Activated gamma-delta T cell treated with Interleukin-2 at 50 U/mL for 16 hours (primary cell): ENCODE data around the gene ADAMTS1.

Experiments
- DNase-seq: peaks from one replicate; pipeline ENCODE4 v3.0.0-alpha.2; 2020

ADAMTS1 gene

GRCh38 chr21:26844258-26845065 is 747 bp downstream of the ADAMTS1 start:
- DNase-seq, result no peak

GRCh38 chr21:26843933-26844257 is 1.3 kb downstream of the ADAMTS1 start:
- no peak for DNase-seq

- peak; percentile 32 for DNase-seq
These were observed 2.0 kb downstream of the ADAMTS1 start for GRCh38 chr21:26842974-26843932.

- no peak for DNase-seq
These were observed 2.9 kb downstream of the ADAMTS1 start for GRCh38 chr21:26842300-26842699.

- no peak for DNase-seq
These were observed 4.3 kb downstream of the ADAMTS1 start for GRCh38 chr21:26840912-26841311.

GRCh38 chr21:26840201-26840600 is 5.0 kb downstream of the ADAMTS1 start:
- peak; percentile 22 for DNase-seq

GRCh38 chr21:26837539-26837938 is 7.7 kb downstream of the ADAMTS1 start:
- DNase-seq, result no peak

- DNase-seq, result no peak
These were observed 8.7 kb downstream of the ADAMTS1 start for GRCh38 chr21:26836528-26836927.

- DNase-seq, result no peak
These were observed 9.4 kb downstream of the ADAMTS1 start for GRCh38 chr21:26835714-26836265.

- no peak for DNase-seq
These were observed 10.0 kb downstream of the ADAMTS1 start for GRCh38 chr21:26835027-26835713.

GRCh38 chr21:26834181-26834905 is 10.9 kb downstream of the ADAMTS1 start:
- no peak for DNase-seq

- no peak for DNase-seq
These were observed 11.7 kb downstream of the ADAMTS1 start for GRCh38 chr21:26833460-26833939.

- no peak for DNase-seq
These were observed 12.2 kb downstream of the ADAMTS1 start for GRCh38 chr21:26833011-26833410.

GRCh38 chr21:26832546-26832945 is 12.7 kb downstream of the ADAMTS1 start:
- DNase-seq, result no peak

GRCh38 chr21:26826801-26827200 is 18.4 kb downstream of the ADAMTS1 start:
- DNase-seq, result no peak

GRCh38 chr21:26820509-26820908 is 24.7 kb downstream of the ADAMTS1 start:
- DNase-seq, result no peak

GRCh38 chr21:26819740-26820324 is 25.4 kb downstream of the ADAMTS1 start:
- no peak for DNase-seq

GRCh38 chr21:26818906-26819305 is 26.3 kb downstream of the ADAMTS1 start:
- no peak for DNase-seq

GRCh38 chr21:26815197-26815596 is 30.0 kb downstream of the ADAMTS1 start:
- no peak for DNase-seq

GRCh38 chr21:26814386-26814785 is 30.8 kb downstream of the ADAMTS1 start:
- no peak for DNase-seq

- no peak for DNase-seq
These were observed 31.7 kb downstream of the ADAMTS1 start for GRCh38 chr21:26813426-26813998.
